Stimulated activated CD4-positive, alpha-beta T cell treated with anti-CD3 and anti-CD28 coated beads, Interleukin-1b, Interleukin-23, amount 100 ng/mL, for 48 hours (primary cell): ENCODE measurements around the gene FOXRED1.
A peak's percentile ranks its signal among the peaks of the same experiment; 100 is the strongest.

Source experiments
- DNase-seq: peaks from one replicate; pipeline ENCODE4 v3.0.0-alpha.2; 2020

The FOXRED1 gene

DNA sequence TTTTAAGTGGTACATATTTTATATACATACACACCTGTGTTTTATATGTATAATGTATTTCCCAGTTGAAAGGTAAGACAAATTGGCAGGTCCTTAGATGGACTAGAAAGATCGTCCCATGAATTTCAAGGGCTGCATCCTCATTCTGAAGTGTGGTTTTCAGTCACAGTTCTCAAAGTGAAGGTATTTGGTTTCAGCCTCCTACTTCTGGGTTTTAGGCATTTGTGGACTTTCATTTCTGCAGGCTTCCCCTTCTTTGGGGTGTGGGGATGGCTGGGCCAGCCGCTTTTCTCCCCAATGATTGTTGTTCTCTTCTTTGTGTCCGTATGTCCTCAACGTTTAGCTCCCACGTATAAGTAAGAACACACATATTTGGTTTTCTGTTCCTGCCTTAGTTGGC, 44.9 kb downstream of the FOXRED1 start:
- no peak for DNase-seq

DNA sequence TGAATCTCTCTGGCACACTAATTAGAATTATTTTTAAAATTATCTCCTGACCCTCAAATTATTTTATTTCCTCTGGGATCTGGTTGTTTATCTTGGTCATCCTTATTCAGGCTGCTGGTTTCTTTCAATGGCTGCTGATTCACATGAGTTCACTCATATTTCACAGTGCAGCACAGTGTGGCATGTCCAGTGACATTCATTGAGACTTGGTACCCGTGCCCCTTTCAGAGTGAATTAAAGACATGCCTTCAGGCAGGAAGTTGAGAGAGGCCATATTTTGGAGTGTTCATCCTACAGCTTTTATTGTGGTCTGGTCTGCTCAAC, 48.4 kb downstream of the FOXRED1 start:
- no peak for DNase-seq

DNA sequence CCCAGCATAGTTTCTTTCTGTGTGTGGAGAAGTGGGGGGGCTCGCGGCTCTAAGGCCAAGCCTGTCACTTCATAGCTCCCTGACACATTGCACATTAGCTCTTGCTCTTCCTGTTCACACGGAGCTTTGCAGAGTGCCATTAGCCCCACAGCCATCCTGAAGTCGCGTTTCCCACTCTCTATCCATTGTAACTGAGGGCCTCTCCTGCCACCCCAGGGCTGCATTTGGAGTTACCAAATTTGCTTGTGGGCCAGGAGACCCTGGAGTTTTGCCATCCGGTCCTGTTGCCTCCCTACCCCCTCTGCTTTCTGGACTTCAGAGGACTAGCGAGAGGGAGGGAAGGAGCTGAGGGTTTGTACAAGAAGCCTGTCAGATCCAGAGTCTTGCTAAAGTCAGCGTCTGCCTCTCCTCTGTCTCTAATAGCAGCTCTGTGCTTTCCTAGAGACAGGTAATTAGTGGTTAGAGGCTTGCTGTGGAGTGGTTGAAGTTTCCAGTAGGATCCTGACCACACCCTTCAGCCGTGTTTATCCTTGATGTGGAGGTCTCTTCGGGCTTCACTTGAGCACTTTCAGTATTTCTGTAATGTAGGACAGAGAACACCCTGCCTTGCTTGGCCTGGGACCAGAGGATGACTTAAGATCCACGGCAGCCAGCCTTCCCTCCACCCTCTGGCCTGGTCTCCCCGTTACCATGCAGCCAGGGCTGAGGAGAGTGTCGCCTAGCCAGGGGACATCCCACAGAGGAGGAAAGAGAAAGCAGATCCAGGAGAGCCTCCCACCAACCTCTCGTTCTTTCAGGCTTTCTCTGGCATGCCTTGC, 49.0 kb downstream of the FOXRED1 start:
- peak; percentile 30 for DNase-seq

DNA sequence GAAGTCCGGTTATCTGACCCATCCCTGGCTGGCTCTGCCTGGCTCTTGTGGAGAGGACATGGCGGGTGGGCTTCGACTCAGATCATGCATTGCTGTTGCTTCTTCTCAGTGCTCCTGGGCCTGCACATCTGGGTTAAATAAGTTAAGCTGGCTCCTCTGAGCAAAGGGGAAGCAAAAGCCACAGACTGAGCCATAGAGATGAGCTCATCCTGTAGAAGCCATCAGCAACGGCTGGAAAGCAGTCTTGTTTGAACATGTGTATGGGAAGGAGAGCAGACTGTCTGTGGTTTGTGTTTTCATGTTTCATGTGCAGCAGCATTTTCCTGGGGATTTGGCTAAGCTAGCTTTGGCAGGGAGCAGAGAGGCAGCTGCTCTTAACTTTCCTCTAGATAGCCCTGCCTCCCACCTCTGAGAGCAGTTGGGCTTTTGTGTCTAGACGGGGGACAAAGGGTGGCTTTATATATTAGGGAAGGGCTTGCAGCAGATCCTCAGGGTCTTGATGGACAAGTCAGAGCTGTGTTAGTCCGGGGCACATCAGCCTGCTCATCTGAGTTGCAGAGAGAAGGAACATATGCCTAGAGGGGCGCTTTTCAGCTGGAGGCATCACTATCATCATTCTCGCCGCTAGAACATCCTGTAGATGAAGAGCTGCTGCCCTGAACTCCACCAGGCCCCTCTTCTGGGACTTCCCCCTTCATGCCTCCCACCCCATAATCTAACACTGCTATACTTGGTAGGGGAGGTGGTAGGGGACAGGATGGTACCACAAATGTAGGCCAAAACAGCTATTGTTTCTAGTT, 49.8 kb downstream of the FOXRED1 start:
- peak; percentile 31 for DNase-seq

DNA sequence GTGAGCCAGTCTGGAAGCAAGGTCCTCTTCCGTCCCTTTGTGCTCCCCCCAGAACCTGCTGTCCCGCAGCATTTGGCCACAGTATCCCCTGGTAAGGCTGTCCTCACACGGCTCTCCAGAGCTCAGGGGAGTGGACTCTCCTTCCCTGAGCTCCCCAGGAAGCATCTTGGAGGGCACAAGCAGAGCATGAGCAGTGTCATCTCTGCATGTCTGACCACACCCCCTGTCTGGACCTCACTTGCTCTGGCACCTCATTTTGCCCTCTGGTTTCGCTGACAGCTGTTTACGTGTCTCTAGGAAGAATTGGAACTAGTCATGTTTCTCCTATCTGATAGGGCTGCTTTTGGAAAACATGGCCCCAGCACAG, 50.4 kb downstream of the FOXRED1 start:
- no peak for DNase-seq

DNA sequence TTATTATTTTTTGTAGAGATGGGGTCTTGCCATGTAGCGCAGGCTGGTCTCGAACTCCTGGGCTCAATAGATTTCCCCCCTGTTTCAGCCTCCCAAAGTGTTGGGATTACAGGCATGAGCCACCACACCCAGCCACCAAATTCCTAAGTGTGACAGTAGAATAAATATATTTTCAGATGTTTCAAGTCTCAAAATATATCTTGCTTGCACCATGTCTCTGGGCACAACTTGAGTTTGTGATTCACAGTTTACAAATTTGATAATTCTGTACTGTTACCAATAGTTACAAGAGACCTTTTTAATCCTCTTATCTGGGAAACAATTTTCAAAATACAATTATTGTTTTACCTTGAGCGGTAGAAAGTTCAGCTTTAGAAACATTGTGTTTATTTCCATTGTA, 54.0 kb downstream of the FOXRED1 start:
- DNase-seq: no peak

DNA sequence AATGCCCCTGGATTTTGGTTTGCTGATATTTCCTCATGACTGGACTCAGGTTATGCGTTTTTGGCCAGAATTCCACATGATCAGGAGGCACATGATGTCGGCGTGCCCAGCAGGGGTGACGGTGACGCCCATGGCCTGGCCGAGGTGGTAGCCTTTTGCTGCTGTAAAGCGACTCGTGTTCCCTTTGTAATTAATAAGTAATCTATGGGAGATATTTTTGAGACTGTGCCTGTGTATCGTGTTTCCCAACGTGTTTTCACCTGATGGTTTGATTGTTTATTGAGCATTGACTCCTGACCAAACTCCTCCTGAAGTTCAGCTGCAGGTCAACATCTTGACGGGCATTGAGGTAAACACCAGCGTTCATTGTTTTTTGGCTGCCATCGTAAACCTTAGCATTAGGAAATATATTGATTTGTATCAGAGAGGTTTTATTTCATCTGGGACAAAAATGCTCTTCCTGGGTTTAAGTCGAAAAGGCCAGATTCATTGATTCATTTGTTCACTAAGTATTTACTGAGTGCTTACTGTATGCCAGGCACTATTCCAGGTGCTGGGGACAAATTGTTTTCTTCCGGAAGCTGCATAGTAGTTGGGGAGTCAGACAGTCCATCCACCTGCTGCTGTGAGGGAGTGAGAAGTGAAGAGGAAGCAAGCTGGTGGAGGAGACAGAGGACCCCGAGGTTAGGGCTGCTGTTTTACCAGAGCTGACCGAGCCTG, 58.5 kb downstream of the FOXRED1 start:
- DNase-seq: no peak
